HG02798 (cell line): ENCODE data around the gene ZNF681.
"Not testable (repeated sequence)": the region's sequence is repeated elsewhere in the genome, so short reads cannot be mapped to it uniquely, and the experiment has no call there.

ENCODE experiments used
- ATAC-seq: cut with Tn5 transposase; IDR thresholded peaks from one replicate; pipeline ENCODE4 v1.9.1; 2021; ENCODE audit warnings: mild to moderate bottlenecking; ENCODE audit not compliant: unreplicated experiment, poor library complexity

Gene ZNF681

DNA sequence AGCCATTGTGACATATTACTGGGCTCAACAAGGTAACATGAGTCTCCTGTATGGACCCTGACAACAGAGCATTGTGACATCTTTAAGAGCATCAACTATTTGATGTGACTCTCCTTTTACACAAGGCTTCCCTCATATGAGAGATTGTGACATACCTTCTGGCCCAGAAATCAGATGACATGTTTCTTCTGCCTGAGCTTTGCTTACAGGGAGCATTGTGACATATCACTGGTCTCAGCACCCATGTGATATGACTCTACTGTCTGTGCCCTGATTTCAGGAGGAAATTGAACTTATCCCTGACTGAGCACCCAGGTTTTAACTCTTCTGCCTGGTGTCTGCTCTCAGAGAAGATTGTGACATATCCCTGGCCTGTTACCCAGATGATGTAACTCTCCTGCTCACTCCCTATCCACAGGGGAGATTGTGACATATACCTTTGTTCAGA, 15.9 kb upstream of the ZNF681 start:
- ATAC-seq = no peak

DNA sequence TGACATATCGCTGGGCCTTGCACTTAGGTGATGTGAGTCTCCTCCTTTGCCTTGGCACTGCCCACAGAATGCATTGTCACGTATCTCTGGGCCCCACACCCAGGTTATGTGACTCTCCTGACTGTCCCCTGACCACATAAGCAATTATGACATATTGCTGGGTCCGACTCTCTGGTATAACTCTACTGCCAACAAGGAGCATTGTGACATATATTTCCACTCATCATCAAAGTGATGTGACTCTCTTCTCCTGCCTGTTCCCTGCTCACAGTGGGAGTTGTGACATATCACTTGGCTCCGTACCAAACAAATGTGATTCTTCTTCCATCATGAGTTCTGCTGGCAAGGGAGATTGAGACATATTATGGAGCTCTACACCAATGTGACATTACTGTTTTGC, 15.4 kb upstream of the ZNF681 start:
- ATAC-seq = no peak

DNA sequence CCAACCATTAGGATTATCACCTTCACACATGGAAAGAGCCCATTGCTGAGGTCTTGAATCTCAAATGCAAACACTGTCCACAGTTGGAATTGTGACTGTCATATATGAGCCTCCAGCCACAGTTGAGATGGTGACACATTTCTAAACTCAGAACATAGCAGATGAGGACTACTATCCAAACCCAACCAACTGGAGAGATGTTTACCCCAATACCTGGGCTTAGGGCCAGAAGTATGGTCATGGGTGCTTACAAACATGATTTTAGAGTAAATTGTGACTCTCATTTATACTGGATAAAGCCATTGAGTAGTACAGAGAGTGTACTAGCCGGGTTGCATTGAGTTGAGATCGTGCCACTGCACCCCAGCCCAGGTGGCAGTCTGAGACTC, 14.0 kb upstream of the ZNF681 start:
- no peak for ATAC-seq

DNA sequence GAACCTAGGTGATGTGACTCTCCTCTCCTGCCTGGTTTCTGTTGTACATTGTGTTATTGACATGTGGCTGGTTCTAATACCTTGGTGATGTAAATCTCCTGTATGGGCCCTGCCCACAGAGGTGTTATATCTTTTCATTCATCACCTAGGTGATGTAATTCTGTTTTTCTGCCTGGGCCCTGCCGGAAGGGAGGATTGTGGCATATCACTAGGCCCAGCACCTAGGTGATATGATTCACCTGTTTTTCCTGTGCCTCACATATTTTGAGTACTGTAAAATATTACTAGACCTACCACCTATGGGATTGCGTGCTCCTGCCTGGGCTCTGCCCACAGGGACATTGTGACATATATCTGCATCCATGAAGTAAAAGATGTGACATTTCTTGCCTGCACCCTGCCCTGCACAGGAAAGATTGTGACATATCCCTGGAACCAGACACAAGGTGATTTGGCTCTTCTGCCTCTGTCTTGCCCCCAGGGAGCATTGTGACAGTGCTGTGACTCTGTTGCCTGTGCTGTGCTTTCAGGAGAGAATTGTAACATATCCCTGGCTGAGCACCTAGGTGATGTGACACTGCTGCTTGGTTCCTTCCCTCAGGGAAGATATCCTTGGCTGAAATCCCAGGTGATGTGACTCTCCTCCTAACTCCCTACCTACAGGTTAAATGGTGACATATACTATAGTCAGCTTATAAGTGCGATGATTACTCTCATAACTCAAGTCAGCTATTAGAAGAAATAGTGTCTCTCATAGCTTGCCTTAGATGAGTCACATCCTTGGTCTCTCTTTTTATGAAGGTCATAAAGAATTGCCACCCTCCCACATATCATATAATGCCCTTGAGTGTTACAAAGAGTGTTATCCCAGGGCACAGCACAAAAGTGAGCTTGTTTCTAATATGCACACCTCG, 13.3 kb upstream of the ZNF681 start:
- ATAC-seq = no peak

DNA sequence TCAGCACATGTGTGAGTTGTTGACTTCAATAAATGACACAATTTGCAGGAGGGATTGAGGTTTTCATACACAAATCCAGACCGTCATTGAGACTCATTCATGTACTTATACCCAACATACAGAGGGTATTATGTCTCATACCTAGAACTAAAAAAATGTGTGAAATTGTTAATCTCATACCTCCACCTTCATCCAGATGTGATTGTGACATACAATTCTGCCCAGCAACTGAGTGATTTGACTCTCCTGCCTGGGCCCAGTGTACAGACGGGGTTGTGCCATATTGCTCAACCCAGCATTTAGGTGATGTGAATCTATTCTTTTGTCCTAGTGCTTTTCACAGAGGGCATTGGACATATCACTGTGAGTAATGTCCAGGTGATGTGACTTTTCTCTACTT, 12.6 kb upstream of the ZNF681 start:
- no peak for ATAC-seq

DNA sequence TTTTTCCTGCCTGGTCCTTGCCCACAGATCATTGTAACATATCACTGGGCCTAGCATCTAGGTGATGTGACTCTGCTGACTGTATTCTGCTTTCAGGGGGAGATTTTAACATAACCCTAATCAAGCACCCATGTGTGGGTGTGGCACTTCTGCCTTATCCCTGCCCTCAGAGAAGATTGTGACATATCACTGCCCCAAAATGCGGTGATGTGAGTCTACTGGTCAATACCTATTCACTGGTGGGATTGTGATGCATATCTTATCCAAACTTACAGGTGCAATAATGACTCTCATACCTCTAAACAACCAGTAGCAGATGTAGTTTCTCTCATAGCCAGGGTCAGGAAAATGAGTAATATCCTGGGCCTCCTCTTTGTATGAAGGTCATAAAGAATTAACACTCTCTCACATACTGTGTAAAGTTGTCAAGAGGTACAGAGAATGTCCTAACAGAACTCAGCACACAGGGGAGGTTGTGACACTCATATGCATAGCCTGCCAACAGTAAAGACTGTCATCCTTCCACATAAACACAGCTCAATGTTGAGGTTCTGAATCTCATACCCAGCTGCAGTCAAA, 12.1 kb upstream of the ZNF681 start:
- no peak for ATAC-seq

DNA sequence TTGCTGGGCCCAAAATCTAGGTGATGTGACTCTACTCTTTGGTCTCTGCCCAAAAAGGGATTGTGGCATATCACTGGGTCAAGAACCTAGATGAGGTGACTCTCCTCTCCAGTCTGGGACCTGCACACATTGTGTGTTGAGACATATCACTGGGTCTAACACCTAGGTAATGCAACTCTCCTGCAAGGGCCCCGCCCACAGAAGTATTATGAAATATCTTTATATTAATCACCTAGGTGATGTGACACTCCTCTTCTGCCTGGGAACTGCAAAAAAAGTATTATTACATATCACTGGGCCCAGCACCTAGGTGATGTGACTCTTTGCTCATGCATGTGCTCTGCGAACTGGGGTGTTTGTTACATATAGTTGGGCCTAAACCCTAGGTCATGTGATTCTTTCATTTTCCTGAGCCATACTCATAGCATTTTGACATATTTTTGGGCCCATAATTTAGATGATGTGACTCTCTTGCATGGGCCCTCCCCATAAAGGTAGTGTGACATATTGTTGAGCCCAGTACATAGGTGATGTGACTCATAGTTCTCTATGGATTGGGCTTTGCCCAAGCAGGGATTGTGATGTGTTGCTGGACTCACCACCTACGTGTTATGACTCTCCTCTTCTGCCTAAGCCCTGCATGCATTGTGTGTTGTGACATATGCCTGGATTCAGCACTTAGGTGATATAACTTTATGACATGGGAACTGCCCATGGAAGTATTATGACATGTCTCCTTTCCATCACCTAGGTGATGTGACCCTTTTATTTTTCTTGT, 11.2 kb upstream of the ZNF681 start:
- ATAC-seq = no peak

DNA sequence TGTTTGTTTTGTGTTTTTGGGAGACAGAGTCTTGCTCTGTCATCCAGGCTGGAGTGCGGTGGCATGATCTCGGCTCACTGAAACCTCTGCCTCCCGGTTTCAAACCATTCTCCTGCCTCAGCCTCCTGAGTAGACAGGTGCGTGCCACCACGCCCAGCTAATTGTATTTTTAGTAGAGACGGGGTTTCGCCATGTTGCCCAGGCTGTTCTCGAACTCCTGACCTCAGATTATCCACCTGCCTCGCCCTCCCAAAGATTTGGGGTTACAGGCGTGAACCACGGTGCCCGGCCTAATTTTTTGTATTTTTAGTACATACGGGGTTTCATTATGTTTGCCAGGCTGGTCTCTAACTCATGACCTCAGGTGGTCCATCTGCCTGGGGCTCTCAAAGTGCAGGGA, 8.3 kb upstream of the ZNF681 start:
- no peak for ATAC-seq

DNA sequence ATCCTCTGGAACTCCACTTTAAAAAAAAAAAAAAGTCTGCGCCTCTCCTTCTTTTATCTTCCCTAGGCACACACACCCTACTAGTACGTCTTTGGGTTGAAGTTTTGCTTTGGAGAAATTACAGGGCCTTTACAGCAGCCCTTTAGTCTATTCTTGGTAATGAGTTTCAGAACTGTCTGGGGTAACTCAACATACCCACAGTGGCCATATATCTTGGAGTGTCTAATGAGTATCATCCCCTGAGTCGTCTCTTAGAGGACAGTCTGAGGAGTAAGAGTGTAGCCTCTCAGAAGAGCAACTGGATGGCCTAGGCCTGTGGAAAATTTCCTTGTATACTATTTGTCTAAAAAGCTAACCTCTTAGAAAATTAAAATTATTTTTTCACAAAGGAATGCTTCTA, 6.1 kb upstream of the ZNF681 start:
- ATAC-seq = no peak

DNA sequence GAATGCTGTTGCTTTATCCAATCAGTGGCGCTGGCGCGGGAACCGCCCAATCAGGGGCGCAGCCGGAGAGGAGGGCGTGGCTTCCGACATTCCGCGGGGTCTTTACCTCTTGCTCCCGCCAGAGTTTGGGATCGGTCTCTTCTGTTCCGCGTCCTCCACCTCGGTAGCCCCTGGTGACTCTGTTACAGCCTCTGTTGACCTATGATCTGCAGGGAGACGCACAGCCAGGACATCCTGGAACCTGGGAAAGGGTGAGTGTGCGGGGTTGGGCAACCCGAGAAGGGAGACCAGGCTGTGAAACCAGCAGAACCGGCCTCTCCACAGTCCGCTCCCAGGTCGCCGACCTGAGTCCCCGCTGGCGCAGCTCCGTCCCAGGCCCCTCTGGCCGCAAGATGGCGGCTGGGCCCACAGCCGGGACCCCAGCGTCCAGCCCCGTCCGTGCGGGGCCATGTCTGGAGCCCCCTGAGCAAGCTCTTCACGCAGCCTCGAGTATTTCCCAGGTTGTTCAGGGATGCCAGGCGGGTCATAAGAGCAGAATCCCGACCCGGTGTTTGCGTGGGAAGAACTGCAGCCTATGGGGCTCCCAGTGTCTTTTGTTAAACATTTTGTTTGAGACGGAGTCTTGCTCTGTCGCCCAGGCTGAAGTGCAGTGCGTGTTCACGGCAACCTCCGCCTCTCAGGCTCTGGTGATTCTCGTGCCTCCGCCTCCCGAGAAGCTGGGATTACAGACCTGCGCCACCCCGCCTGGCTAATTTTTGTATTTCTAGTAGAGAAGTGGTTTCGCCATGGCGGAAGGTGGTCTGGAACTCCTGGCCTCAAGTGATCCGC, 4.4 kb upstream of the ZNF681 start:
- peak; percentile 71 for ATAC-seq

DNA sequence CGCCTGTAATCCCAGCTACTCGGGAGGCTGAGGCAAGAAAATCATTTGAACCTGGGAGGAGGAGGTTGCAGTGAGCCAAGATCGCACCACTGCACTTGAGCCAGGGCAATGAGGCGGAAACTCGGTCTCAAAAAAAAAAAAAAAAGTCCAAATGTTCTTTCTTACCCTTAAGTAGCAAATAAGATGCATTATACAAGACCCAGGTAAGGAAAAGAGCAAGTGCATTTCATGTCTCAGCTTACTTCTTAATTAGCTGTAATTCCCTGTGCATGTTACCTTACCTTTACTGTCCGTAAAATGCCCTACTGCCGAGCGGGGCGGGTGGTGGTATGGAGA, 3.8 kb upstream of the ZNF681 start:
- ATAC-seq = no peak

DNA sequence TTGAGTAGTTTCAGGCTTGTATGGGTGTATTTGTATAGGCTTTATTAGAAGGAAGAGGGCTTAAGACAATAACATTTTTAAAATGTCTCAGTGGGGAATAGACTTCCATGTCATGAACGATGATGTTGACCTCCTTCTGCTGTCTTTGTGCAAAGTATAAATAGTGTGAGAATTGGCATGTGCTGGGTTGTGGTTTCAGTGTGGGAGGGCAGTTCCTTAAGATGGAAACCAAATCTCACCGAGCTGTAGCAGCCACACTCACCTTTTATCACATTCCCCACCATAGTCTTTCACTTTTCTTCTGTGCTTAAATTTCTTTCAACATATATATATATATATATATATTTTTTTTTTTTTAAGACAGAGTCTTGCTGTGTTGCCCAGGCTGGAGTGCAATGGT, 1.6 kb upstream of the ZNF681 start:
- ATAC-seq = not testable (repeated sequence)

DNA sequence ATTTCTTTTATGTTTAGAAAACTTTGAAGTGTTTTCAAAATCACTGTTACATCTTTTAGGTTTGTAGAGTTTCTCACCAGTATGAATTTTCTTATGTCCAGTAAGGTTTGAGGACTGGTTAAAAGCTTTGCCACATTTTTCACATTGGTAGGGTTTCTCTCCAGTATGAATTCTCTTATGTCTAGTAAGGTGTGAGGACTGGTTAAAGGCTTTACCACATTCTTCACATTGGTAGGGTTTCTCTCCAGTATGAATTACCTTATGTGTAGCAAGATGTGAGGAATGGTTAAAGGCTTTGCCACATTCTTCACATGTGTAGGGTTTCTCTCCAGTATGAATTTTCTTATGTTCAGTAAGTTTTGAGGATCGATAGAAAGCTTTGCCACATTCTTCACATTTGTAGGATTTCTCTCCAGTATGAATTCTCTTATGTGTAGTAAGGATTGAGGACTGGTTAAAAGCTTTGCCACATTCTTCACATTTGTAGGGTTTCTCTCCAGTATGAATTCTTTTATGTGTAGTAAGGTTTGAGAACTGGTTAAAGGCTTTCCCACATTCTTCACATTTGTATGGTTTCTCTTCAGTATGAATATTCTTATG, 15.0 kb downstream of the ZNF681 start:
- ATAC-seq = not testable (repeated sequence)

DNA sequence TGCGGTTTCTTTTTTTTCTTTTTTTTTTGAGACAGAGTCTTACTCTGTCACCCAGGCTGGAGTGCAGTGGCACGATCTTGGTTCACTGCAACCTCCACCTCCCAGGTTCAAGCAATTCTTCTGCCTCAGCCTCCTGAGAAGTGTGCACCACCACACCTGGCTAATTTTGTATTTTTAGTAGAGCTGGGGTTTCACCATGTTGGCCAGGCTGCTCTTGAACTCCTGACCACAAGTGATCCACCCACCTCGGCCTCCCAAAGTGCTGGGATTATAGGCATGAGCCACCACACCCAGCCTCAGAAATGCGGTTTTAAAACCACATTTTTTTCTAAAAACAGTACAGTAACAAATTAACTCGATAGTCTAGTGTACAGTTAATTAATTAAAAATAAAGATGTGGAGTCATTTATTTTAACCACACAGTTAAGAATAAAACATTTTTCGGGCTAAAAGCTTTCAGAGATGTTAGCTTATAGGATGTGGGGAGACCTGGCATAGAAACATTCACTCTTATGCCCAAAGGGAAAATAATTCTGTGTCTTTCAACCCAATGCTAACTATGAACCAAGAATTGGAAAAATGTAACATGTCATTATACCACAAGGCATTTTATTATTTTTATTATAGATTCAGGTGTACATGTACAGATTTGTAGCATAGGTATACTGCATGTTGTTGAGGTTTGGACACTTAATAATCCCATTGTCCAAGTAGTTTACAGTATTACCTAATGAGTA, 27.8 kb downstream of the ZNF681 start:
- not testable (repeated sequence) for ATAC-seq

DNA sequence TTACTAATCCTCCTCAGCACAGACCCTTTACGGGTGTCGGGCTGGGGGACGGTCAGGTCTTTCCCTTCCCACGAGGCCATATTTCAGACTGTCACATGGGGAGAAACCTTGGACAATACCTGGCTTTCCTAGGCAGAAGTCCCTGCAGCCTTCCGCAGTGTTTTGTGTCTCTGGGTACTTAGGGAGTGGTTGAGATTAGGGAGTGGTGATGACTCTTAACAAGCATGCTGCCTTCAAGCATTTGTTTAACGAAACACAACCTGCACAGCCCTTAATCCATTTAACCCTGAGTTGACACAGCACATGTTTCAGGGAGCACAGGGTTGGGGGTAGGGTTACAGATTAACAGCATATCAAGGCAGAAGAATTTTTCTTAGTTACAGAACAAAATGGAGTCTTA, 34.5 kb downstream of the ZNF681 start:
- ATAC-seq = not testable (repeated sequence)

DNA sequence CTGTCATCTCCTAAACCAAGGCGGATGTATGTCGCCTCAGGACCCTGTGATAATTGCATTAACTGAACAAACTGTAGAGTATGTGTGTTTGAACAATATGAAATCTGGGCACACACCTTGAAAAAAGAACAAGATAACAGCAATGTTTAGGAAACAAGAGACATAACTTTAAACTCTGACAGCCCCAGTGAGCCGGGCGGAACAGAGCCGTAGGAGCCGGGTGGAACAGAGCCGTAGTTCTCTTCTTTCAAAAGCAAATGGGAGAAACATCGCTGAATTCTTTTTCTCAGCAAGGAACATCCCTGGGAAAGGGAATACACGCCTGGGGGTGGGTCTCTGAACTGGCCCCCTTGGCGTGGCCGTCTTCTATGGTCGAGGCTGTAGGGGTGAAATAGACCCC, 39.9 kb downstream of the ZNF681 start:
- no peak for ATAC-seq

DNA sequence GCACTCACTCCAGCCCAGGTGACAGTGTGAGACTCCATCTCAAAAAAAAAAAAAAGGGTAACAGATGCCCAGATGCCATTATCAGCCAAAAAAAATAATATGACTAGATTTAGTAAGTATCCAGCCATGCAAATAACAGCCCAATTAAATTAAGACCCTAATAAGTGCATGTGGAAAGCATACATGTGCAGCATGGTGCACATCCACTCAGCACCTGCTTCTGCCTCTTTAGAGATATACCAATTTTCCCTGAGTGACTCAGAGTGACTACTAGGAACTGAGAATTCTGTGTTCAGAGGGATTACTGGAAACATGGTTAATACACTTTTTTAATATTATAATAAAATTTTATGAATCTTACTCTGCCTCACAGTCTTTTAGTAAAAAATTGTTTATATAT, 41.9 kb downstream of the ZNF681 start:
- ATAC-seq = no peak

DNA sequence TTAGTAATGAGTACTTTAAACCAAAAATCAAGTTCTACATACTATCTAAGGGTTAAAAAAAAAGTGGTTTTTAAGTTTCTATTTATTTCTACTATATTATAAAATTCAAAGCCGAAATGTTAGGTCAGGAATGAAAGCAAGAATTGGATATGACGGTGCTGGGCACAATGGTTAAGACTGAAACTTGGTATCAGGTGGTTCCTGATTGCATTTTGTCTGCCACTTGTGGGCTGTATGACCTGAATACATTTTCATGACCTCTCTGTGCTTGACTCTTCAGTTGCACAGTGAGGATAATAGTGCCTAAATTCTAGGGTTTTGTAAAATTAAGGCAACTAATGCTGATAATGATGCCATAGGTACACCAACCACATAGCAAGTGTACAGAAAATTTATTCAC, 49.3 kb downstream of the ZNF681 start:
- ATAC-seq = no peak

DNA sequence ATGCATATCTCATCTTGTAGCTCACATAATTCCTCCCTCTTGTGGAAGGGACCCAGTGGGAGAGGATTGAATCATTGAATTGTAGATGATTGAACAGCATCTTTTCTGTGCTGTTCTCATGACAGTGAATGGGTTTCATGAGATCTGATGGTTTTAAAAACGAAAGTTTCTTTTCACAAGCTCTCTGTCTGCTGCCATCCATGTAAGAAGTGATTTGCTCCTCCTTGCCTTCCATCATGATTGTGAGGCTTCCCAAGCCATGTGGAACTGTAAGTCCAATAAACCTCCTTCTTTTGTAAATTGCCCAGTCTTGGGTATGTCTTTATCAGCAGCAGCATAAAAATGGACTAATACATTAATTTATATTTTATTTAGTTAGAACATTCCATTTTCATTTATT, 52.0 kb downstream of the ZNF681 start:
- ATAC-seq = no peak

DNA sequence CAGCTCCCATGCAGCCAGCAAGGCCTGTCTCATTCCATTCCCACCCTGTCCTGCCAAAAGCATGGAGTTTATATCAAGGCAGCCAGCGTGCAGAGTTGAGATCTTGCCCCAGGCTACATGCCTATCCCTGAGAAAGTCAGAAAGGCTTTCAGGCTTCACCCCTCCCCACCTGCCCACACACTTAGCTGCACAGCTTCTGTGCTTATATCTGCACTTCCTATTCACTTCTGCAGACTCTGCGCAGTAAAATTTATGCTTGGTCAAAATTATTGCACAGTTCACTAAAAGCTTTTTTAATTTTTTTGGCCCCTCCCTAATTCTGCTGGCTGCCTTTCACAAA, 59.2 kb downstream of the ZNF681 start:
- ATAC-seq = no peak
